A549 (cell line): ENCODE measurements around the gene SPECC1. TPM values are rescaled to one million over a fixed set of nuclear protein-coding genes. Genes with fewer than 3 reads are reported as not detected.
"Not testable (repeated sequence)": the region's sequence is repeated elsewhere in the genome, so short reads cannot be mapped to it uniquely, and the experiment has no call there.

Experiments used
- ATAC-seq, 2 experiments: fragments of 200-7000 bp in 1 of 2; fragments of >200 bp in 1 of 2; cut with Nextera tagmentation in 1 of 2; cut with Tn5 transposase in 1 of 2; 3 replicates each; pipeline versions ENCODE4 v1.8.0 to v1.9.1; 2018 to 2020; ENCODE audit warnings: mild to moderate bottlenecking in 1 of 2, moderate library complexity in 1 of 2
- CTCF ChIA-PET: fragments of 300-600 bp; sonication (Branson Sonifier 250); formaldehyde crosslinking; extraction: SDS; loops from one replicate; lab custom pipeline; 2021; ENCODE audit warnings: antibody characterized with exemption, inconsistent platforms; lab: Yijun Ruan, JAX
- POLR2A ChIA-PET: fragments of 350-600 bp; formaldehyde crosslinking; extraction: SDS; loops from one replicate; lab custom pipeline; 2021; ENCODE audit warnings: antibody characterized with exemption, inconsistent platforms; lab: Yijun Ruan, JAX
- DNase-seq, 2 experiments: peaks; one replicate each; pipeline versions ENCODE4 v3.0.0 to v3.0.0-alpha.2; 2011 to 2016; ENCODE audit warnings: low read depth in 1 of 2, low spot score in 1 of 2
- FAIRE-seq: peaks from 2 replicates; lab custom pipeline; 2011; peaks lifted over from hg19 to GRCh38; lab: Jason Lieb, UNC
- H3K27ac ChIP-seq, 2 experiments: fragments of >200 bp; sonication (Bioruptor Twin); formaldehyde crosslinking; 3 replicates each; pipeline ENCODE4 v1.5.1; 2016 to 2017
- H3K4me1 ChIP-seq: fragments of >200 bp; sonication (Bioruptor Twin); formaldehyde crosslinking; 3 replicates; pipeline ENCODE4 v1.6.1; 2016
- H3K4me2 ChIP-seq: fragments of >200 bp; sonication (Bioruptor Twin); formaldehyde crosslinking; 3 replicates; pipeline ENCODE4 v1.6.1; 2016
- H3K4me3 ChIP-seq: fragments of >200 bp; sonication (Bioruptor Twin); formaldehyde crosslinking; 3 replicates; pipeline ENCODE4 v1.5.1; 2016
- H3K9me3 ChIP-seq: fragments of >200 bp; sonication (Bioruptor Twin); formaldehyde crosslinking; 3 replicates; pipeline ENCODE4 v1.6.1; 2016
- BHLHE40 ChIP-seq: IDR thresholded peaks from 2 replicates; pipeline ENCODE4 v1.6.1; 2012; ENCODE audit warnings: low read depth, low read length, inconsistent platforms
- CBX8 ChIP-seq: fragments of 200-600 bp; sonication (generic); IDR thresholded peaks from 2 replicates; pipeline ENCODE4 v1.6.1; 2016
- ESRRA ChIP-seq: fragments of 150-350 bp; IDR thresholded peaks from 2 replicates; pipeline ENCODE4 v1.6.1; 2014; ENCODE audit warnings: mild to moderate bottlenecking, low read length, borderline replicate concordance
- FOXS1 ChIP-seq: fragments of 250-450 bp; sonication (Bioruptor Pico); IDR thresholded peaks from 2 replicates; pipeline ENCODE4 v1.5.0; 2020; ENCODE audit warnings: mild to moderate bottlenecking, moderate library complexity
- GATA3 ChIP-seq: IDR thresholded peaks from 2 replicates; pipeline ENCODE4 v1.6.1; 2012; ENCODE audit warnings: borderline replicate concordance
- HOXA7 ChIP-seq: fragments of 250-450 bp; sonication (Bioruptor Pico); IDR thresholded peaks from 2 replicates; pipeline ENCODE4 v1.5.0; 2020; ENCODE audit warnings: mild to moderate bottlenecking, moderate library complexity
- HOXB5 ChIP-seq: fragments of 250-450 bp; sonication (Bioruptor Pico); IDR thresholded peaks from 2 replicates; pipeline ENCODE4 v1.5.0; 2020; ENCODE audit warnings: mild to moderate bottlenecking, moderate library complexity
- KDM5A ChIP-seq: fragments of 200-600 bp; sonication (generic); IDR thresholded peaks from 2 replicates; pipeline ENCODE4 v1.6.1; 2016; ENCODE audit warnings: antibody characterized with exemption, mild to moderate bottlenecking
- MAFK ChIP-seq: fragments of 450-650 bp; IDR thresholded peaks from 2 replicates; pipeline ENCODE4 v1.6.1; 2014; ENCODE audit not compliant: partially characterized antibody
- MYC ChIP-seq: IDR thresholded peaks from 2 replicates; pipeline ENCODE4 v1.6.1; 2012; ENCODE audit warnings: mild to moderate bottlenecking, inconsistent platforms, low read length, improper control_type of control experiment, borderline replicate concordance
- NR3C1 ChIP-seq: fragments of >200 bp; sonication (Bioruptor Twin); formaldehyde crosslinking; IDR thresholded peaks from 3 replicates; pipeline ENCODE4 v1.6.1; 2017
- PHF8 ChIP-seq: fragments of 200-600 bp; sonication (generic); IDR thresholded peaks from 2 replicates; pipeline ENCODE4 v1.6.1; 2016; ENCODE audit warnings: low read depth, mild to moderate bottlenecking, antibody characterized with exemption, moderate library complexity, borderline replicate concordance
- POLR2AphosphoS2 ChIP-seq: conservative IDR thresholded peaks from 2 replicates; pipeline ENCODE4 v1.6.1; 2012; ENCODE audit warnings: low read length, improper control_type of control experiment, inconsistent platforms
- RAD21 ChIP-seq, 2 experiments: fragments of >200 bp in 1 of 2; sonication (Bioruptor Twin) in 1 of 2; formaldehyde crosslinking in 1 of 2; IDR thresholded peaks in 1 of 2; conservative IDR thresholded peaks in 1 of 2; 2 replicates in 1 of 2; 3 replicates in 1 of 2; pipeline ENCODE4 v1.6.1; 2012 to 2018; ENCODE audit warnings: inconsistent platforms in 1 of 2
- RCOR1 ChIP-seq: fragments of 150-350 bp; IDR thresholded peaks from 2 replicates; pipeline ENCODE4 v1.6.1; 2014; ENCODE audit warnings: antibody characterized with exemption, low read length, low read depth
- SREBF2 ChIP-seq: fragments of 450-650 bp; IDR thresholded peaks from 2 replicates; pipeline ENCODE4 v1.6.1; 2014; ENCODE audit warnings: mild to moderate bottlenecking, moderate library complexity
- ZFP36 ChIP-seq: fragments of 450-650 bp; IDR thresholded peaks from 2 replicates; pipeline ENCODE4 v1.6.1; 2014; ENCODE audit warnings: borderline replicate concordance; ENCODE audit not compliant: partially characterized antibody
- WGBS: methylation state at CpG from one replicate; pipeline ENCODE4 v1.1.6; 2017; ENCODE audit errors: missing lambda C conversion rate; 5-methylcytosine and 5-hydroxymethylcytosine counted together
- polyA plus RNA-seq, 4 experiments: library from polyadenylated mRNA; depleted of rRNA in 3 of 4; stranded (reverse); fragments of >200 nt; fragmentation: RNase III in 1 of 4; extraction: RNeasy Plus Mini Kit Qiagen cat#74134 plus additional on column Dnase treatment in 1 of 4; gene quantifications; 2 replicates in 3 of 4; 3 replicates in 1 of 4; pipeline ENCODE4 v1.2.3, GENCODE V29; 2011 to 2017
- TF ChIP-seq, protein P1 (sequence below): fragments of 450-650 bp; IDR thresholded peaks from 2 replicates; pipeline ENCODE4 v1.6.1; 2014; ENCODE audit warnings: antibody characterized with exemption
- TF ChIP-seq, protein P2 (sequence below): fragments of >200 bp; sonication (Bioruptor Twin); formaldehyde crosslinking; IDR thresholded peaks from 3 replicates; pipeline ENCODE4 v1.6.1; 2016
- TF ChIP-seq, protein P3 (sequence below): IDR thresholded peaks from 2 replicates; pipeline ENCODE4 v1.6.1; 2012
- TF ChIP-seq, protein P4 (sequence below): IDR thresholded peaks from 2 replicates; pipeline ENCODE4 v1.6.1; 2012; ENCODE audit warnings: low read depth, borderline replicate concordance
- TF ChIP-seq, protein P5 (sequence below): fragments of >200 bp; sonication (Bioruptor Twin); formaldehyde crosslinking; IDR thresholded peaks from 2 replicates; pipeline ENCODE4 v1.6.1; 2016
- TF ChIP-seq, protein P6 (sequence below): fragments of 250-450 bp; sonication (Bioruptor Pico); IDR thresholded peaks from 2 replicates; pipeline ENCODE4 v1.5.0; 2021; ENCODE audit warnings: mild to moderate bottlenecking, moderate library complexity, borderline replicate concordance

Gene SPECC1
- polyA plus RNA-seq, 2 of the 4 experiments (the other 2 are of a cell fraction), result 45.1 to 66.2 TPM

DNA sequence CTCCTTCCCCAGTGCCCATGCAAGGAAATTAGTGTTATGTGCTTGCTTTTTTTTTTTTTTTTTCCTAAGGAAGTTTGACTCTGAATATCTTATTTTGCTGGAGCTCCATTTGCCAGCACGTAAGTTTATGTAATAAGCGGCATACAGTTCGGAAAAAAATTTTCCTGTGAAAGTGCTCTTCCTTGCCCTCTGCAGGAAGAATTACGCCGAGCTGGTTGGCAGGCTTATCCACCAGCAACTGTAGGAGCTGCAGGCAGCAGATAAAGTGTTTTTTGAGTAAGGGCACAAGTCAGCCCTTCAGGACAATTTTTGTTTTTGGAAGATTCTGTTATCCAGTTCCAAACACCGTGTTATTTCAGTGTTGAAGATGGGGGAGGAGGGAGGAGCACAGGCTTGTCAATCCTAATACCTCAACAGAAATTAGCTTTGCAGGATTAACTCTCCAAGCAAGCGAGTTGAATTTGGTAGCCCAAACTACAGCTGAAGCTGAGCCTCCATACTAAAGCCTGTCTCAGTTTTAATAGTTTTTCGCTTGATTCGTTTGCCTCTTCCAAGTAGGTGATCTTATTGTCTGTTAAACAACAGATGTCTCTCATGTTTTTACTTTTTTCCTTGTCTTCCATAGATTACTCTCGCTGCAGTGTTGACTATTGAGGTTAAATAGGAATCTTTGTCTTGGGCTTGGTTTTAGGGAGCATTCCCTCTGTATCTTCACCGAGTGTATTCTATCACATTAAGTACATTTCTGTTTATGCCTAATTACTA, 1.1 kb downstream of the SPECC1 start (continued):
- TF ChIP-seq KDM5A (no peak), HOXB5 (CRISPR knock-in tag) (no peak)
- TF ChIP-seq, all 56 proteins: peak for 5

DNA sequence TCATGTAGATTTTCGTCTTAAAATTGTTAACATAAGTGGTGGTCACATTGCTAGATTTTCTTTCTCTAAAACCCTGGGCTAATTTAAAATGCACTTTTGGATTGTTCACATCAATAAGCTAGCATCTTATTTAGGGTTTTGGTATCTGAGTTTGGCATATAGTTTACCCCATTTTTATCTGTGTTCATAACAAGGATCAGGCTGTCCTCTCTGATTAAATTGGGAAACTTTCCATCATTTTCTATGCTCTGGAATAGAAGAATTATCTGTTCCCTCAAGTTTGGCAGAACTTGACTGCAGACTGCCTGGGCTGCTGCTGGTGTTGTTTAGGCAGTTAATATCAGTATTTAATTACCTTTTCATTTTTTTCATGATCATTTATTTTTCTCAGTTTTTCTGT, 1.8 kb downstream of the SPECC1 start:
- FAIRE-seq, result peak; percentile 61

DNA sequence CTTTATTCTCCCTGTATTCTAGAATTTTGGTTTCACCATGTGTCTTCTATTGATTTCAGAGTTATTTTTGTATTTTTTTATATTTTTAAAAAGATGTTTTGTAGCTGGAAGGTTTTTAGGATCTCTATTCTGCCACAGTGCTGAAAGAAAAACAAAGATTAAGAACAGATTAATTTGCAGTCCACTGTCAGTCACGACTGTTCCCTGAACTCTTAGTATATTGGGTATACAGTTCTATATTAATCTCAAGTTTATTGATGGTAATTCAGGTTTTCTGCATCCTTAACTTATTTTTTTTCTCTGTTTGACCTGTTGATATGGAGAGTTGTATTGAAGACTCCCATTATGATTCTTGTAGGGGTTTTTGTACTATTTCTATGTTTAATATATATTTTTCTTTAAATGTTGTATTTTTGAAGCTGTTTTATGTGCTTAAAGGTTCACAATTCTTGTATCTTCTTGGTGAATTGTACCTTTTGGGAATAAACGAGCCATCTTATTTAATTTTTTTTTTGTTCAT, 2.9 kb downstream of the SPECC1 start:
- FAIRE-seq (no peak), ATAC-seq (no peak), DNase-seq (no peak)
- no peak overlapping the region for H3K4me3 ChIP-seq
- H3K9me3 ChIP-seq, result no peaks in the 10 kb centered on the region
- ChIA-PET CTCF (interaction anchor here (1.0 to 10.8 kb wide), 12 partner anchors 7 to 236 kb away, joined by 3 to 240 read pairs (median 9); partner anchors contain the start of gene ULK2), POLR2A (no interaction called here)
- 57% methylated on average over 2 of the region's 2 CpGs for WGBS
- peak overlapping the region; percentile 91 for H3K4me2 ChIP-seq
- H3K4me1 ChIP-seq, result peaks cover 25% of the 10 kb centered on the region
- TF ChIP-seq RAD21 (conservative IDR thresholded peaks at IDR 0.05 in 1 of 2, IDR thresholded peaks at IDR 0.05 in 1 of 2) (no peak), SREBF2 (no peak), PHF8 (no peak), ZFP36 (no peak), BHLHE40 (no peak), GATA3 (no peak), HOXB5 (CRISPR knock-in tag) (no peak), MAFK (no peak)
- TF ChIP-seq, protein P1, sequence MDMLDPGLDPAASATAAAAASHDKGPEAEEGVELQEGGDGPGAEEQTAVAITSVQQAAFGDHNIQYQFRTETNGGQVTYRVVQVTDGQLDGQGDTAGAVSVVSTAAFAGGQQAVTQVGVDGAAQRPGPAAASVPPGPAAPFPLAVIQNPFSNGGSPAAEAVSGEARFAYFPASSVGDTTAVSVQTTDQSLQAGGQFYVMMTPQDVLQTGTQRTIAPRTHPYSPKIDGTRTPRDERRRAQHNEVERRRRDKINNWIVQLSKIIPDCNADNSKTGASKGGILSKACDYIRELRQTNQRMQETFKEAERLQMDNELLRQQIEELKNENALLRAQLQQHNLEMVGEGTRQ, result no peak
- TF ChIP-seq, protein P2, sequence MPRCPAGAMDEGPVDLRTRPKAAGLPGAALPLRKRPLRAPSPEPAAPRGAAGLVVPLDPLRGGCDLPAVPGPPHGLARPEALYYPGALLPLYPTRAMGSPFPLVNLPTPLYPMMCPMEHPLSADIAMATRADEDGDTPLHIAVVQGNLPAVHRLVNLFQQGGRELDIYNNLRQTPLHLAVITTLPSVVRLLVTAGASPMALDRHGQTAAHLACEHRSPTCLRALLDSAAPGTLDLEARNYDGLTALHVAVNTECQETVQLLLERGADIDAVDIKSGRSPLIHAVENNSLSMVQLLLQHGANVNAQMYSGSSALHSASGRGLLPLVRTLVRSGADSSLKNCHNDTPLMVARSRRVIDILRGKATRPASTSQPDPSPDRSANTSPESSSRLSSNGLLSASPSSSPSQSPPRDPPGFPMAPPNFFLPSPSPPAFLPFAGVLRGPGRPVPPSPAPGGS, result no peak
- TF ChIP-seq, protein P3, sequence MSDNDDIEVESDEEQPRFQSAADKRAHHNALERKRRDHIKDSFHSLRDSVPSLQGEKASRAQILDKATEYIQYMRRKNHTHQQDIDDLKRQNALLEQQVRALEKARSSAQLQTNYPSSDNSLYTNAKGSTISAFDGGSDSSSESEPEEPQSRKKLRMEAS, result no peak
- TF ChIP-seq, protein P4, sequence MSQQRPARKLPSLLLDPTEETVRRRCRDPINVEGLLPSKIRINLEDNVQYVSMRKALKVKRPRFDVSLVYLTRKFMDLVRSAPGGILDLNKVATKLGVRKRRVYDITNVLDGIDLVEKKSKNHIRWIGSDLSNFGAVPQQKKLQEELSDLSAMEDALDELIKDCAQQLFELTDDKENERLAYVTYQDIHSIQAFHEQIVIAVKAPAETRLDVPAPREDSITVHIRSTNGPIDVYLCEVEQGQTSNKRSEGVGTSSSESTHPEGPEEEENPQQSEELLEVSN, result no peak
- H3K27ac ChIP-seq, result peak overlapping the region in 1 of 2 experiments; percentile 88; a peak in 1 of 6 replicates

More for the DNA sequence above, 1.8 kb downstream of the SPECC1 start:
- no peaks in the 10 kb centered on the region for H3K9me3 ChIP-seq
- DNase-seq (no peak), ATAC-seq (no peak)
- TF ChIP-seq KDM5A (no peak), MYC (no peak), RCOR1 (no peak), FOXS1 (CRISPR knock-in tag) (no peak), CBX8 (no peak), HOXA7 (CRISPR knock-in tag) (no peak), POLR2AphosphoS2 (no peak), BHLHE40 (no peak), NR3C1 (no peak), ESRRA (no peak)
- TF ChIP-seq, protein P5, sequence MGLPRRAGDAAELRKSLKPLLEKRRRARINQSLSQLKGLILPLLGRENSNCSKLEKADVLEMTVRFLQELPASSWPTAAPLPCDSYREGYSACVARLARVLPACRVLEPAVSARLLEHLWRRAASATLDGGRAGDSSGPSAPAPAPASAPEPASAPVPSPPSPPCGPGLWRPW, result no peak
- TF ChIP-seq, protein P6, sequence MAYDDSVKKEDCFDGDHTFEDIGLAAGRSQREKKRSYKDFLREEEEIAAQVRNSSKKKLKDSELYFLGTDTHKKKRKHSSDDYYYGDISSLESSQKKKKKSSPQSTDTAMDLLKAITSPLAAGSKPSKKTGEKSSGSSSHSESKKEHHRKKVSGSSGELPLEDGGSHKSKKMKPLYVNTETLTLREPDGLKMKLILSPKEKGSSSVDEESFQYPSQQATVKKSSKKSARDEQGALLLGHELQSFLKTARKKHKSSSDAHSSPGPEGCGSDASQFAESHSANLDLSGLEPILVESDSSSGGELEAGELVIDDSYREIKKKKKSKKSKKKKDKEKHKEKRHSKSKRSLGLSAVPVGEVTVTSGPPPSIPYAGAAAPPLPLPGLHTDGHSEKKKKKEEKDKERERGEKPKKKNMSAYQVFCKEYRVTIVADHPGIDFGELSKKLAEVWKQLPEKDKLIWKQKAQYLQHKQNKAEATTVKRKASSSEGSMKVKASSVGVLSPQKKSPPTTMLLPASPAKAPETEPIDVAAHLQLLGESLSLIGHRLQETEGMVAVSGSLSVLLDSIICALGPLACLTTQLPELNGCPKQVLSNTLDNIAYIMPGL (CRISPR knock-in tag), result no peak
- peaks cover 25% of the 10 kb centered on the region for H3K4me1 ChIP-seq
- 16% methylated on average over 1 of the region's 1 CpG for WGBS
- ChIA-PET CTCF (interaction anchor here (1.0 to 10.8 kb wide), 26 partner anchors 9 to 310 kb away, joined by 4 to 240 read pairs (median 12); partner anchors contain the start of genes AKAP10 and ULK2), POLR2A (interaction anchor here (1.0 to 2.9 kb wide), 5 partner anchors 18 to 143 kb away, joined by 3 to 28 read pairs (median 11); partner anchors contain the start of gene ULK2)
- H3K4me2 ChIP-seq, result peak overlapping the region; percentile 91
- H3K4me3 ChIP-seq, result peak overlapping the region; percentile 63
- peak overlapping the region; percentile 88 to 93 for H3K27ac ChIP-seq

DNA sequence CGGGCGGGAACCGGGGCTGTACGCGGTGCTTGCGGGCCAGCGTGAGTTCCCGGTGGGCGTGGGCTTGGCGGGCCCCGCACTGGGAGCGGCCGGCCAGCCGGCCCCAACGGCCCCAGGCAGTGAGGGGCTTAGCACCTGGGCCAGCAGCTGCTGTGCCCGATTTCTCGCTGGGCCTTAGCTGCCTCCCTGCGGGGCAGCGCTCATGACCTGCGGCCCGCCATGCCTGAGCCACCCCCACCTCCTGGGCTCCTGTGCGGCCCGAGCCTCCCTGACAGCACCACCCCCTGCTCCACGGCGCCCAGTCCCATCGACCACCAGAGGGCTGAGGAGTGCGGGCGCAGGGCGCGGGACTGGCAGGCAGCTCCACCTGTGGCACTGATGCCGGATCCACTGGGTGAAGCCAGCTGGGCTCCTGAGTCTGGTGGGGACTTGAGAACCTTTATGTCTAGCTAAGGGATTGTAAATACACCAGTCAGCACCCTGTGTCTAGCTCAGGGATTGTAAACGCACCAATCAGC, 7.4 kb downstream of the SPECC1 start:
- WGBS, result 95% methylated on average over 31 of the region's 32 CpGs
- CTCF ChIA-PET, result interaction anchor here (0.9 to 1.1 kb wide), 3 partner anchors 50 to 209 kb away, joined by 3 to 5 read pairs (median 4); no protein-coding TSS in a partner anchor
- POLR2A ChIA-PET, H3K4me3 ChIP-seq, H3K4me2 ChIP-seq, FAIRE-seq, DNase-seq, H3K27ac ChIP-seq, H3K9me3 ChIP-seq, ATAC-seq: not testable (repeated sequence)
- peaks cover 11% of the 10 kb centered on the region for H3K4me1 ChIP-seq
